TTC549 (cell line): ENCODE measurements around the gene TBXAS1.

Experiments
- FAIRE-seq: peaks from 2 replicates; lab custom pipeline; 2012; peaks lifted over from hg19 to GRCh38; lab: Jason Lieb, UNC

Gene TBXAS1

GRCh38 chr7:139982927-139983920, 154.2 kb downstream of the TBXAS1 start:
- FAIRE-seq = no peak

GRCh38 chr7:139984642-139985539, 155.8 kb downstream of the TBXAS1 start:
- no peak for FAIRE-seq

GRCh38 chr7:139985811-139986210, 156.7 kb downstream of the TBXAS1 start:
- FAIRE-seq = no peak

DNA sequence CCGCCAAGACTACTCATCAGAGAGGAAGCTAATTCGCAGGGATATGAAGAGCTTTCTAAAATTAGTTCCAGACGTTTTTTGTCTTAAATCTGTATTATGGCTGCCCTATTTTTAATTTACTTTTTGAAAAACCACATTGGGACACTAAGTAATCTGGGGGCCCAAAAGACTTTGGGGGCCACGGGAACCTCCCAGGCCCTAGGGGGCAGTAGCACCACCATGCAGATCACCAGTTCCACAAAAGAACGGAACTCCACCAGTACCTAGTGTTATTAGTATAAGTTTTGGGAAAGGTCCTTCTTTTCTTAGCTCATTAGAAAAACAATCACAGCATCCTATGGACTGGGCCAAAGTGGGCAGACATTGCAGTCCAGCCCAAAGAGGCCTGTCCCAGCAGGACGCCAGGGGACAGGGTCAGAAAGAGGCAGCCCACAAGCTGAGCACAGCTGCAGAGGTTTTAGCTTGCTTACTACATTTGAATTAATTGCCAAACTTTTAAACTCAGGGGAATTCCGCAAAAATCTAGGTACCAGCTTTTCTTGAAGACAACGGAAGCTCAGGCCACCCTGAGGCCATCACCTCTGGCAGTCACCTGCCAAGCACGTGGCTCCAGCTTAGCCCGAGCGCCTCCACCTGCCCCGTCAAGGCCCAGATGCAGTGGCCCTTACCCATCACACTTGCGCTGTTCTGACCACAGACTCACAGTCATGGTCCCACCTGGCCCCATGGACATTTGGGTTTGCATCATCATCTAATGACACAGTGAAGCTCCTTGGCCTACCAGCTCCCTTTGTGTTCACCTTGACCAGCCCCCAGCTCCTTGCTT, 158.8 kb downstream of the TBXAS1 start:
- no peak for FAIRE-seq

DNA sequence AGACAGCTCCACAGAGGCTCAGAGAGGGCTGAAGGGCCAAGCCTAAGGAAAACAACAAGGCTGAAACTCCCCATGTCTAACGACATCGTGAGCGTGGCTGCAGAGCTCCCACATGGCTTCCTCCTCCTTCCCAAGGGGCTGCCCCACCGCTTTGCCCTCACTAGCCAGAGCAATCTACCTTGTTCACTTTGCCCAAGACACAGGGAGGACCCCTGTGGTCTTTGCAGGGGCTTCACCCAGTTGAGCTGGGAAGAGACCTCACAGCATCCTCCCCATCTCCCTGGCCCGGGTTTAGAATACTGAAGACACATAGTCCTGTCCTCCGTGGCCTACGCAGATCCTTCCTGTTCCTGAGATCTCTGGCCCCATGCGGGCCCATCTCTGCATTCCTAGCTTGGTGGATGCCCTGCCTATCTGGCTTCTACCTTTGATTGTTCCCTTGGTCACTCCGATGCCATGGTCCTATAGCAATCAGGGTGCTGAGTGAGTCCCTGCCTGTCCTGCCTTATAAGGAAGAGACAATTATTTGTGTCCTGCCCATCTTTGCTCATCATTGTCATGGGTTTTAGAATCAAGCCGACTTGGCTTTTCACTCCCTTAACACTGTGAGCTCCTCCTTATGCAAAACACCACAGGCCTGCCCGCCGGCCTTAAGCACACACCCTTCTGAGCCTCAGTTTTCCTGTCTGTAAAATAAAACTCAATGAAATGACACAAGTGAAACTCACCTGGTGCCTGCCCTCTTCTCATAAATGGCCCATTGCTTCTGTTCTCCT, 160.5 kb downstream of the TBXAS1 start:
- FAIRE-seq = no peak

- no peak for FAIRE-seq
These were observed 161.1 kb downstream of the TBXAS1 start for GRCh38 chr7:139990142-139990535.

DNA sequence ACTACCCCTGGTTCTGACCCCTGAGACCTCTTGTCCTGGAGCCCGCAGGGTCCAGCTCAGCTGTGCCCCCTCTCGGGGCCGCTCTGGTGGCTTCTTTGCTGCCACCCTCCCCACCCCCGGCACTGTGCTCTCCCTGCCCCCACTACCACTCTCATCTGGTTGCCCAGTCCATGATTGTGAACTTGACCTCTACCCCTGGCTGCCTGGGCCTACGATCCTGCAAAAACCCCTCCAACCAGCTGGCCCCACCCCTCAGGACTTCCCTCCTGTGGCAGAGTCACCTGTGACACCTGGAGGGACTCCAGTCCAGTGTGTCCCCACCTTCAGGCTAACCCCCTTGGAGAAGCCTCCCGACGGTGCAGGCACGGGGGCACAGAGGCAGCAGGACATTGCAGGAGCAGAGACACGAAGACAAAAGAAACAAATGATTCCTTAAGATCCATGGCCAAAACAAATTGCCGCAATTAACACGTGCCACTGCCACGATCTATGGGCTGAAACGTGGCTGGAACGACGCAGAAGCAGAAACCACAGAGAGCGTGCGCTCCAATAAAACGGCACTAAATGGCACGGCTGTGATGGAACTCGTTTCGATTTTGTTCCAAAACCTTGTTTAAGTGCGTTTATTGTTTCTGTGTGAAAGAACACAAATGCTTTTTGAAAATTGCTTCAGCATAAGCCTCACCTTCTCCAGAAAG, 161.7 kb downstream of the TBXAS1 start:
- no peak for FAIRE-seq

DNA sequence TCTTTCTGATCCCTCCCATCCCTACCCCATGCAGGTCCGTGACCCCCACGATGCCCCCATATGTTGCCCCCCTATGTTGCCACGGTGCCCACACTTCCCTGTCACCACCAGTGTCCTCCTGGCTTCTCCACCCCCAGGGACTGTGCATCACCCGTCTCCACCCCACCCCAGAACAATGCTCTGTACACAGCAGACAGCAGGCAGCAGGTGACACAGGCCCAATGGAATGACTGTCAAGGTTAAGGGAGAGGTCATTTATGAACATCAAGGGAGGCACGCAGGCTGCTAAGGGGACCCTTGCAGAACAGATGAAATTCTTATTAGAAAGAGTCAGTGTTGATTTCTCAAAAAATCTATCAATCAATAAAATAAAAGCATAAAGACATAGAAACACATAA, 162.2 kb downstream of the TBXAS1 start:
- no peak for FAIRE-seq

DNA sequence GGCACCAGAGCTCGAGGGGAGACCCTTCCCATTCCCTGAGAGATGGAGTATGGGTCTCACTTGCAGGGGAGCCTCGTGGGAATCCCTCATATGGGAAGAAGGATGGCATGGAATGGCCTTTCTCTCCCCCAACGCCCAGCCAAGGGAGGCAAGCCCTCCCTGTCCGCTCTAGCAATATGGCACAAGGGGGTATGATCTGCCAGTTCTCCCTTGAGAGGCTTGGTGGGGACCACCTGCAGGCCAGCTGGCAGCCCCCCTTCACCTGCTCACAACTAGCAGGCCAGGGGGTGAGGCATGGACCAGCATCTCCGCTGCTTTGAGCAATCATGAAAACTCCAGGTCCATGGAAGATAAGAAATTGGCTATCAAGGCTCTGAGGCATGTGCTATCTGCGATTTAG, 162.8 kb downstream of the TBXAS1 start:
- no peak for FAIRE-seq

DNA sequence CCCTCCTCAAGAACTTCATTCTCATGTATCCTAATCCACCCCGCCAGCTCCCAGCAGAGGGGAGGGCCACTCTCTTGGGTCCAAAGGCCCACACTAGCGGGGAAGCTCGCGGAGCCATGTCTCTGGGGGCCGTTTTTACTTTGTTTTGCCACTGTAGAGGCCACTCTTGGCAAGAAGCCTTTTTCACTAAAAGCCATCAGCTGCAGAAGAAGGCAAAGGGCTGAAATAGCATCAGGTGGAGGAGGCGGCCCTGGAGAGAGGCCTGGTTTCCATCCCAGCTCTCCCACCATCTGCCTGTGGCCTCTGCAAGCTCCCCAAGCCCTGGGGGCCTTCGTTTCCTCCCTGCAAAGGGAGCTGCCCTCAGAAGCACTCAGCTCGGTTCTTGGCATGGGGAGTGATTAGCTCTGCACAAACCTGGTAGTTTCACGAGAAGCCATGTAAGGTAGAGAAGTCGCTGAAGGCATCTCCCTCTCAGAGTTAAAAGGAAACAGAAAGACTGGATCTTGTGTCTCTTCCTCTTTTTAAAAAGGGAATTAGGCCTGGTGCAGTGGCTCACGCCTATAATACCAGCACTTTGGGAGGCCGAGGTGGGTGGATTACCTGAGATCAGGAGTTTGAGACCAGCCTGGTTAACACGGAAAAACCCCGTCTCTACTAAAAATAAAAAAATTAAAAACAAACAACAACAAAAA, 163.4 kb downstream of the TBXAS1 start:
- FAIRE-seq = no peak

- FAIRE-seq = no peak
These were observed 164.1 kb downstream of the TBXAS1 start for GRCh38 chr7:139993169-139993568.

GRCh38 chr7:139993592-139993991, 164.5 kb downstream of the TBXAS1 start:
- FAIRE-seq = no peak

DNA sequence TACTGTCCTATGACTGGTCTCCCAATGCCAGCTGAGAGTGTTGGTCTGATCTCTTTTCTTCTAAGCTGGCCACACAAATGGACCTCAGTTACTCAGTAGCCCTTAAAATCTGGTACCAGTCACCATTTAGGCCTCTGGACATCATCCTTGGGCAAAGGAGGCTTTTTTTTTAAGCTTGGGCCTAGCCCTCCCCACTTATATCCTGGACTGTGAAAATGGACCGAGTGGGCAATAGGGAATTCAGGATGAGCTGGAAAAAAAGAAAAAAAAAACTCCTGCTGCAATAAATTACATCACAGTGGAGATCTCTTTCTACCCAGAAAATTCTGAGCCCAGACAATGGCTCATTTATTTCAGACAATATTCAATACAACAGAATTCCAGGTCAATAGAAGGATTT, 165.3 kb downstream of the TBXAS1 start:
- FAIRE-seq = no peak

DNA sequence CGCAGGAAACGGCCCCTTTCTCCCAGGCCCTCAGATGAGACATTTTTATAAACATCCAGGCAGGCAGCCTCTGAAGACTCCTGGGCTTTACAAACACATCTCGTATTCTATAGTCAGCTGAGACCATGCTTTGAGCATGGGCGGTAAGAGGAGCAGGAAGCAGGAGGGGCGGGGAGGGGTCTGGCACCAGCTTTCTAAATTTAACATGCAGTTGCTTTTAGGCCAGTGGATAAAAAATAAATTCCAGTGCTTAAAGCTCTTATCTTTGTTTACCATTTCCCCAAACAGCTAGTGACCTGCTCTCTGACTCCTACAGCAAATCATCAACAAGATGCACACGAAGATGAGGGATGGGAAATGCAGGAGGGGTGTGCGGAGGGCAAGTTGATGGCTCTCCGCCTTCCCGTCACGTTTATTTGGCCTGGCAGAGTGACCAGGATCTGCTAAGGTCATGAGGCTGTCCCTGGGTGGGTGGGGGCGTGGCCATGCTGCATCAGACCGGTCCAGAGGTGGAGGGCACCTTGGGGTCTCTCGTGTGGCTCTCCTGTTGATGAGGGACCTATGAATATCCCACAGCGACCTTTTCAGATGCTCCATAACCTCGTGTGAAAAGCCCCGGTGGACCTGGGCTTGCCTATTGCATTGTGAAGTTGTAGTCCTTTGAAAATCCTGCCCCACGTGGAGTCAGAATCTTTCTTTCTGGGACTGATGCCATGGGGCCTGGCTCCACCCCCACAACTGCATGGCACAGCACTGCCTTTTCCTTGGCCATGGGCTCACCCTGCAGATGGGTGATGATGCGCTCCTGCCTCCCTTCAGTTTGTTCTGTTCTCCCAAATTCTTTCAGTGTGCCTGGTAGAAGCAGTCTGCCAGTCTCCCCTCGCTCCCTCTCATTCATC, 166.2 kb downstream of the TBXAS1 start:
- no peak for FAIRE-seq

DNA sequence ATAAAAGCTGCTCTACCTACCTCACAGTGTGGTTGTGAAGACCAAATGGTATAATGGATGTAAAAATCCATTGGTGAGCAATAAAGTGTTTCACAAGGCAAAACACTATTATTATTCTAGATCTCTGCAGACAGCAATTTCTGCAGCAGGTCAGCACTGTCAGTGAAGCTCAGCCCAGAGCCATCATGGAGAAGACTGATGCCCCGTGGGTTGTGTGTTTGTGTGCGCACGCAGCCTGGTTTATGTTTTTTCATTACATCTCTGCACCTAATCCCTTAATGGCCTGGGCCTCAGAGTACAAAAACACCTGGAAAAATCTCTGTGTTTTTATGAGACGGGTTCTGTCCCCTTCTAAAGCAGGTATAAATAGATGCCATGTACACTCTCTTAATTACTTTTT, 169.5 kb downstream of the TBXAS1 start:
- FAIRE-seq = no peak

DNA sequence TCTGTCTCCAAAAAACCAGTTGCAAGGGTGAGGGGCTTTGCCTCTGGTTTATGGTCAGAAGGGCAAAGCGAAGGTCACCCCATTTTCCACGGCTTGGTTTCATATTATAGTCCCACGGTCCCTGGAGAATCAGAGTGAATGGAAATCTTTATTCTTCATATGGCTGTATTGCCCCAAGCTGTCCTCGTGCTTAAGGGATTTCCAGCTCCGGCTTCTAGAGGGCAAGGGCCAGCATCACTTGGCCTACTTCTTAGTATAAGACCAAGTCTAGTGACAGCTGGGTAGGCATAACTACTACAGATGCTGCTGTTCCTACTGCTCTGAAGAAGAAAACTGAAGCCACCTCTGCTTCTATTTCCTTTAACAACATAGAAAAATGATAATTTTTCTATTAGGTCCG, 170.5 kb downstream of the TBXAS1 start:
- no peak for FAIRE-seq

GRCh38 chr7:140000666-140001268, 171.7 kb downstream of the TBXAS1 start:
- FAIRE-seq = no peak

- no peak for FAIRE-seq
These were observed 174.9 kb downstream of the TBXAS1 start for GRCh38 chr7:140003913-140004382.
